ENCODE results near the gene KPNA4. TPM values are rescaled to one million over a fixed set of nuclear protein-coding genes. Genes with fewer than 3 reads are reported as not detected.

Gene KPNA4
- total RNA-seq, 1 experiment from 2014 or later, result 40.8 TPM

GRCh38 chr3:160478338-160478737 is 87.0 kb downstream of the KPNA4 start:
- no peaks in the 10 kb centered on the region for H3K79me2 ChIP-seq (ENCODE audit: low read length)
- no peaks in the 10 kb centered on the region for H3K27me3 ChIP-seq (ENCODE audit: low read length)
- no peaks in the 10 kb centered on the region for H3K36me3 ChIP-seq (ENCODE audit: insufficient read depth, low read length)
- H3K4me2 ChIP-seq (ENCODE audit: low read depth, low read length, poor library complexity, severe bottlenecking), result no peak overlapping the region
- no peak for DNase-seq
- H3K9me2 ChIP-seq (replicated peaks; ENCODE audit: insufficient read depth, low read length), result no peaks in the 10 kb centered on the region
- H4K20me1 ChIP-seq (ENCODE audit: insufficient read depth, low read depth, low read length), result no peaks in the 10 kb centered on the region
- no peak overlapping the region for H3K27ac ChIP-seq (ENCODE audit: low read length)
- H3K9me3 ChIP-seq (ENCODE audit: low read length), result no peaks in the 10 kb centered on the region
- H3K9ac ChIP-seq (ENCODE audit: low read length), result no peak overlapping the region
- H2AFZ ChIP-seq (ENCODE audit: low read length), result no peak overlapping the region
- no peaks in the 10 kb centered on the region for H3K4me1 ChIP-seq (ENCODE audit: low read length)
- H3K4me3 ChIP-seq (ENCODE audit: low read length), result no peak overlapping the region

- no peak overlapping the region for H3K9ac ChIP-seq (ENCODE audit: low read length)
- no peak for DNase-seq
- no peak overlapping the region for H3K27ac ChIP-seq (ENCODE audit: low read length)
- H3K27me3 ChIP-seq (ENCODE audit: low read length), result no peaks in the 10 kb centered on the region
- H3K4me3 ChIP-seq (ENCODE audit: low read length), result no peak overlapping the region
- H3K9me2 ChIP-seq (replicated peaks; ENCODE audit: insufficient read depth, low read length), result no peaks in the 10 kb centered on the region
- no peaks in the 10 kb centered on the region for H3K79me2 ChIP-seq (ENCODE audit: low read length)
- no peak overlapping the region for H3K4me2 ChIP-seq (ENCODE audit: low read depth, low read length, poor library complexity, severe bottlenecking)
- H3K9me3 ChIP-seq (ENCODE audit: low read length), result no peaks in the 10 kb centered on the region
- no peak overlapping the region for H2AFZ ChIP-seq (ENCODE audit: low read length)
- H4K20me1 ChIP-seq (ENCODE audit: insufficient read depth, low read depth, low read length), result no peaks in the 10 kb centered on the region
- H3K36me3 ChIP-seq (ENCODE audit: insufficient read depth, low read length), result no peaks in the 10 kb centered on the region
- no peaks in the 10 kb centered on the region for H3K4me1 ChIP-seq (ENCODE audit: low read length)
Observed at GRCh38 chr3:160477750-160478149, 87.6 kb downstream of the KPNA4 start.

- Histone ChIP-seq H3K9ac (ENCODE audit: low read length) (no peak overlapping the region), H3K79me2 (ENCODE audit: low read length) (no peaks in the 10 kb centered on the region), H3K27me3 (ENCODE audit: low read length) (no peaks in the 10 kb centered on the region), H4K20me1 (ENCODE audit: insufficient read depth, low read depth, low read length) (no peaks in the 10 kb centered on the region), H3K4me3 (ENCODE audit: low read length) (no peak overlapping the region), H3K4me1 (ENCODE audit: low read length) (no peaks in the 10 kb centered on the region), H3K4me2 (ENCODE audit: low read depth, low read length, poor library complexity, severe bottlenecking) (no peak overlapping the region), H2AFZ (ENCODE audit: low read length) (no peak overlapping the region), H3K9me2 (replicated peaks; ENCODE audit: insufficient read depth, low read length) (no peaks in the 10 kb centered on the region), H3K9me3 (ENCODE audit: low read length) (no peaks in the 10 kb centered on the region; the same call in 1 of the 2 replicates), H3K36me3 (ENCODE audit: insufficient read depth, low read length) (no peaks in the 10 kb centered on the region), H3K27ac (ENCODE audit: low read length) (no peak overlapping the region)
- DNase-seq, result no peak
Observed at GRCh38 chr3:160475884-160476283, 89.5 kb downstream of the KPNA4 start.

- Histone ChIP-seq H3K9ac (ENCODE audit: low read length) (no peak overlapping the region), H3K79me2 (ENCODE audit: low read length) (no peaks in the 10 kb centered on the region), H3K27ac (ENCODE audit: low read length) (no peak overlapping the region), H3K9me3 (ENCODE audit: low read length) (no peaks in the 10 kb centered on the region; the same call in 1 of the 2 replicates), H3K27me3 (ENCODE audit: low read length) (no peaks in the 10 kb centered on the region), H3K4me3 (ENCODE audit: low read length) (no peak overlapping the region), H3K4me1 (ENCODE audit: low read length) (no peaks in the 10 kb centered on the region), H3K4me2 (ENCODE audit: low read depth, low read length, poor library complexity, severe bottlenecking) (no peak overlapping the region), H3K36me3 (ENCODE audit: insufficient read depth, low read length) (no peaks in the 10 kb centered on the region), H4K20me1 (ENCODE audit: insufficient read depth, low read depth, low read length) (no peaks in the 10 kb centered on the region), H3K9me2 (replicated peaks; ENCODE audit: insufficient read depth, low read length) (no peaks in the 10 kb centered on the region), H2AFZ (ENCODE audit: low read length) (no peak overlapping the region)
- no peak for DNase-seq
Observed at GRCh38 chr3:160475153-160475552, 90.2 kb downstream of the KPNA4 start.

- H2AFZ ChIP-seq (ENCODE audit: low read length), result no peak overlapping the region
- no peak overlapping the region for H3K4me3 ChIP-seq (ENCODE audit: low read length)
- no peak overlapping the region for H3K27ac ChIP-seq (ENCODE audit: low read length)
- H3K79me2 ChIP-seq (ENCODE audit: low read length), result no peaks in the 10 kb centered on the region
- no peak overlapping the region for H3K9ac ChIP-seq (ENCODE audit: low read length)
- H3K9me2 ChIP-seq (replicated peaks; ENCODE audit: insufficient read depth, low read length), result no peaks in the 10 kb centered on the region
- no peaks in the 10 kb centered on the region for H4K20me1 ChIP-seq (ENCODE audit: insufficient read depth, low read depth, low read length)
- H3K4me1 ChIP-seq (ENCODE audit: low read length), result no peaks in the 10 kb centered on the region
- H3K27me3 ChIP-seq (ENCODE audit: low read length), result no peaks in the 10 kb centered on the region
- no peak for DNase-seq
- no peaks in the 10 kb centered on the region for H3K36me3 ChIP-seq (ENCODE audit: insufficient read depth, low read length)
- no peaks in the 10 kb centered on the region; the same call in 1 of the 2 replicates for H3K9me3 ChIP-seq (ENCODE audit: low read length)
- H3K4me2 ChIP-seq (ENCODE audit: low read depth, low read length, poor library complexity, severe bottlenecking), result no peak overlapping the region
Observed at GRCh38 chr3:160474416-160474838, 90.9 kb downstream of the KPNA4 start.

DNA sequence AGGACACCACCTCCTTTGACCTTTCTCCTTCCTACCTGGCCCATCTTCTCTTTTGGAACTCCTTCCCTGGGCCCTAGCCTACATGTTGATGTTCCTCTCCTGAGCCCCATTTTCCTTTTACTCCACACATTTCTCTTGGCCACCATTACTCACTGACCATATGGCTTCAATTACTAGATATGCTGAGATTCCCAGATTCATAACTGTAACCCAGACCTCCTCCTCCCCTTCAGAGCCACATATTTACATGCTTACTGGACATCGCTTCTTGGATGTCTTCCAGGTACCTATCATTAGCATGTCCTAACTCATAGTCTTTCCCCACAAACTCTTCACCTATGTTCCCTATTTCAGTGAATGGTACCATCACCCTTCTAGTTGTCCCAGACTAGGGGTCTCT is 91.4 kb downstream of the KPNA4 start:
- Histone ChIP-seq H3K9ac (ENCODE audit: low read length) (no peak overlapping the region), H4K20me1 (ENCODE audit: insufficient read depth, low read depth, low read length) (no peaks in the 10 kb centered on the region), H3K9me2 (replicated peaks; ENCODE audit: insufficient read depth, low read length) (no peaks in the 10 kb centered on the region), H3K4me3 (ENCODE audit: low read length) (no peak overlapping the region), H3K27ac (ENCODE audit: low read length) (no peak overlapping the region), H3K27me3 (ENCODE audit: low read length) (no peaks in the 10 kb centered on the region), H3K4me1 (ENCODE audit: low read length) (no peaks in the 10 kb centered on the region), H3K9me3 (ENCODE audit: low read length) (no peaks in the 10 kb centered on the region; the same call in 1 of the 2 replicates), H3K36me3 (ENCODE audit: insufficient read depth, low read length) (no peaks in the 10 kb centered on the region), H3K79me2 (ENCODE audit: low read length) (no peaks in the 10 kb centered on the region), H3K4me2 (ENCODE audit: low read depth, low read length, poor library complexity, severe bottlenecking) (no peak overlapping the region), H2AFZ (ENCODE audit: low read length) (no peak overlapping the region)
- DNase-seq, result no peak

DNA sequence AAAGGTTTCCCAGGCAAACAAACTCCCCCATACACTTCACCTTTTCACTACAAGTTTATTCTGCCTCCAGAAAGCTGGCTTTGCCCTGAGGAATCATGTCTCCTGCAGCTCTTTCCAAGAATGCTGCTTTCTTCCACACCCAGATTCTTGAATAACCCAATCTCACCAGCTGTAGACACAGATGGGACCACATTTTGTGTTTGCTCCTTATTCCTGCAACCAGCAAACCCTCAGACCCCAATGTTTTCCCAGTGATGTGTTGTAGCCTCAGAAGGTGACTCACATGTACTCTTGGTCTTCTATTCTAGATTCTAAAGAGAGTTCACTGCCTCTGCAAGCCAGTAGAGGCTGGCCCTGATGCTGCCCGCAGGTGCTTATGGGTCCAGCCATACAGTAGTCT is 92.2 kb downstream of the KPNA4 start:
- no peaks in the 10 kb centered on the region for H3K9me2 ChIP-seq (replicated peaks; ENCODE audit: insufficient read depth, low read length)
- H3K9ac ChIP-seq (ENCODE audit: low read length), result no peak overlapping the region
- no peaks in the 10 kb centered on the region for H3K4me1 ChIP-seq (ENCODE audit: low read length)
- no peaks in the 10 kb centered on the region for H4K20me1 ChIP-seq (ENCODE audit: insufficient read depth, low read depth, low read length)
- H3K4me2 ChIP-seq (ENCODE audit: low read depth, low read length, poor library complexity, severe bottlenecking), result no peak overlapping the region
- DNase-seq, result no peak
- no peaks in the 10 kb centered on the region for H3K36me3 ChIP-seq (ENCODE audit: insufficient read depth, low read length)
- H3K27ac ChIP-seq (ENCODE audit: low read length), result no peak overlapping the region
- no peak overlapping the region for H2AFZ ChIP-seq (ENCODE audit: low read length)
- H3K4me3 ChIP-seq (ENCODE audit: low read length), result no peak overlapping the region
- no peaks in the 10 kb centered on the region for H3K27me3 ChIP-seq (ENCODE audit: low read length)
- no peaks in the 10 kb centered on the region; the same call in 1 of the 2 replicates for H3K9me3 ChIP-seq (ENCODE audit: low read length)
- no peaks in the 10 kb centered on the region for H3K79me2 ChIP-seq (ENCODE audit: low read length)

GRCh38 chr3:160472344-160472743 is 93.0 kb downstream of the KPNA4 start:
- Histone ChIP-seq H3K4me1 (ENCODE audit: low read length) (no peaks in the 10 kb centered on the region), H3K9ac (ENCODE audit: low read length) (no peak overlapping the region), H3K27ac (ENCODE audit: low read length) (no peak overlapping the region), H2AFZ (ENCODE audit: low read length) (no peak overlapping the region), H3K9me3 (ENCODE audit: low read length) (no peaks in the 10 kb centered on the region; the same call in 1 of the 2 replicates), H3K79me2 (ENCODE audit: low read length) (no peaks in the 10 kb centered on the region), H4K20me1 (ENCODE audit: insufficient read depth, low read depth, low read length) (no peaks in the 10 kb centered on the region), H3K27me3 (ENCODE audit: low read length) (no peaks in the 10 kb centered on the region), H3K4me3 (ENCODE audit: low read length) (no peak overlapping the region), H3K36me3 (ENCODE audit: insufficient read depth, low read length) (no peaks in the 10 kb centered on the region), H3K4me2 (ENCODE audit: low read depth, low read length, poor library complexity, severe bottlenecking) (no peak overlapping the region), H3K9me2 (replicated peaks; ENCODE audit: insufficient read depth, low read length) (no peaks in the 10 kb centered on the region)
- DNase-seq, result no peak

DNA sequence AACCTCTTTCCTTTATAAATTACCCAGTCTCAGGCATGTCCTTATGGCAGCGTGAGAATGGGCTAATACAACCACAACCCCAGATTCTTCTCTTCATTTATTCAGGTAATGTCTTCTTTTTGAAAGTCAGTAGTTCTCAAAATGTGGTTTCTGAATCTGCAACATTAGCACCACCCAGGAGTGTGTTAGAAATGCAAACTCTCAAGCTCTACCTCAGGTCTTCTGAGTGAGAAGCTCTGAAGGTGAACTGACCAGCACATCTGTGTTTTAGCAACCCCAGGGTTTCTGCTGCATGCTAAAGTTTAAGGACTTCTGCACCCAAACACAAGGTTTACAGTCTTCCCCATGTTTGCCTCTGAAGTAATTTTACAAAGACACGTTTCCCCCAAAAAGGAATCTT is 93.5 kb downstream of the KPNA4 start:
- Histone ChIP-seq H3K4me1 (ENCODE audit: low read length) (no peaks in the 10 kb centered on the region), H3K4me3 (ENCODE audit: low read length) (no peak overlapping the region), H2AFZ (ENCODE audit: low read length) (no peak overlapping the region), H3K9ac (ENCODE audit: low read length) (no peak overlapping the region), H3K36me3 (ENCODE audit: insufficient read depth, low read length) (no peaks in the 10 kb centered on the region), H3K27me3 (ENCODE audit: low read length) (no peaks in the 10 kb centered on the region), H3K9me3 (ENCODE audit: low read length) (no peaks in the 10 kb centered on the region; the same call in 1 of the 2 replicates), H3K79me2 (ENCODE audit: low read length) (no peaks in the 10 kb centered on the region), H3K9me2 (replicated peaks; ENCODE audit: insufficient read depth, low read length) (no peaks in the 10 kb centered on the region), H3K27ac (ENCODE audit: low read length) (no peak overlapping the region), H4K20me1 (ENCODE audit: insufficient read depth, low read depth, low read length) (no peaks in the 10 kb centered on the region), H3K4me2 (ENCODE audit: low read depth, low read length, poor library complexity, severe bottlenecking) (no peak overlapping the region)
- no peak for DNase-seq
